ENCODE measurements around the gene ZBED1. TPM values are rescaled to one million over a fixed set of nuclear protein-coding genes. Genes with fewer than 3 reads are reported as not detected.

Gene ZBED1
- total RNA-seq, 1 donor from 2014 or later: 34.6 TPM

DNA sequence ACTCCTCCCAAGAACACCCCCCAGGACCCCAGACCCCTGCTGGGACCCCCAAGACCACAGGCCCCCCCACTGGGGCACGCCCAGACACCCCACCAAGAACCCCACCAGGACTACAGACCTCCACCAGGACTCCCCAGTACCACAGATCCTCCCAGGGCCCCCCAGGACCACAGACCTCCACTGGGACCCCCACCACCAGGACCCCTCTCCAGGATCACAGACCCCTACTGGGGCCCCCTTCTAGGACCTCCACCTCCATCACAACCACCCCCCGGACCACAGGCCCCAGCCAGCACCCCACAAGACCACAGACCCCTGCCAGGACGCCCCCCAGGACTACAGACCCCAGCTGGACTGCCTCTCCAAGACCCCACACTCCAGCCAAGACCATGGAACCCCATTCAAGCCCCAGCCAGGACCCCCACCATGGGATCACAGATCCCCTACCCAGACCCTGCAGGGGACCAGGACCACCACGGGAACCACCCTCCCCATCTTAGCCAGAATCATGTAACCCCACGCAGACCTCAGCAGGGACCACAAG, 855 bp upstream of the ZBED1 start:
- DNase-seq (ENCODE audit: low spot score) (peak; percentile 55), ATAC-seq (no peak)
- intact Hi-C loops (cut with DNase I): no loop called here

- peak; percentile 67 for DNase-seq (ENCODE audit: low spot score)
- intact Hi-C loops (cut with DNase I): no loop called here
- peak; percentile 48 for ATAC-seq
These were observed 529 bp downstream of the ZBED1 start for GRCh38 chrX:2500091-2500802.

- intact Hi-C loops (cut with DNase I): no loop called here
- DNase-seq (ENCODE audit: low spot score): peak; percentile 33
- no peak for ATAC-seq
These were observed 1.3 kb downstream of the ZBED1 start for GRCh38 chrX:2499507-2499906.

- DNase-seq (ENCODE audit: low spot score) (peak; percentile 57), ATAC-seq (peak; percentile 52)
- intact Hi-C loops (cut with DNase I): no loop called here
These were observed 1.9 kb downstream of the ZBED1 start for GRCh38 chrX:2498781-2499302.

- DNase-seq (ENCODE audit: low spot score): peak; percentile 31
- ATAC-seq: peak; percentile 56
- intact Hi-C loops (cut with DNase I): no loop called here
These were observed 2.6 kb downstream of the ZBED1 start for GRCh38 chrX:2497961-2498780.

- no peak for ATAC-seq
- intact Hi-C loops (cut with DNase I): no loop called here
- DNase-seq (ENCODE audit: low spot score): peak; percentile 37
These were observed 5.2 kb downstream of the ZBED1 start for GRCh38 chrX:2495595-2495994.

GRCh38 chrX:2492531-2493218, 8.1 kb downstream of the ZBED1 start:
- intact Hi-C loops (cut with DNase I): no loop called here

GRCh38 chrX:2490634-2491033, 10.1 kb downstream of the ZBED1 start:
- intact Hi-C loops (cut with DNase I): no loop called here
- ATAC-seq (no peak), DNase-seq (ENCODE audit: low spot score) (no peak)

More at GRCh38 chrX:2492531-2493218, 8.1 kb downstream of the ZBED1 start:
- ATAC-seq (no peak), DNase-seq (ENCODE audit: low spot score) (no peak)

GRCh38 chrX:2489446-2490445, 11.0 kb downstream of the ZBED1 start:
- ATAC-seq (no peak), DNase-seq (ENCODE audit: low spot score) (no peak)
- intact Hi-C loops (cut with DNase I): no loop called here

DNA sequence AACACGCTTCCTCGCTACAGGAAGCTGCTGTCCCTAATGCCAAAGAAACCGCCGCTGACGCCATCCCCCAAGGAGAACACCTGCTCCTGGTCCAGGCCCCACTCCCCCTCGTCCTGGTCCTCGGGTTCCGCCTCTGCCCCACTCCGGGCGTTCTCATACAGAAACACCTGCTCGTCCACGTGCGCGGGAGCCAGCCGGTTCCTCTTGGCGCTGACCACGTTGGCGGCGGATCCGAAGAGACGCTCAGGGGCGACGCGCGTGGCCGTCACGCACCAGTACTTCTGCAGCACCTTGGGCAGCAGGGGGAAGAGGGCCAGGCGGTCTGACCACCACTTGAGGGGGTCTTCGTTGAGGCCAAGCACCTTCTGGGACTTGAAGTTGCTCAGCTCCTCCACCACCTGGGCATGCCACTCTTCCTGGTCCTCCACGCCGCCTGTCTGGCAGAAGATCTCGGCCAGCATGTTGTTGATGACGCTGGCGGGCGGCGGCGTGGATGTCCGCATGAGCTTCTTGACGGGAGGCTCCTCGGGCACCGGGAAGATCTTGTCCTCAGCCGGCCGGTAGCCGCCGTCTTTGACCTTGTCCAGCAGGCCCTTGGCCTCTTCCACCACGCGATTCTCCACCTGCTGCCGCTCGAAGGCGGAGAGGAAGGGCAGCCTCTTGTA, 12.0 kb downstream of the ZBED1 start:
- no peak for DNase-seq (ENCODE audit: low spot score)
- no peak for ATAC-seq
- intact Hi-C loops (cut with DNase I): no loop called here

DNA sequence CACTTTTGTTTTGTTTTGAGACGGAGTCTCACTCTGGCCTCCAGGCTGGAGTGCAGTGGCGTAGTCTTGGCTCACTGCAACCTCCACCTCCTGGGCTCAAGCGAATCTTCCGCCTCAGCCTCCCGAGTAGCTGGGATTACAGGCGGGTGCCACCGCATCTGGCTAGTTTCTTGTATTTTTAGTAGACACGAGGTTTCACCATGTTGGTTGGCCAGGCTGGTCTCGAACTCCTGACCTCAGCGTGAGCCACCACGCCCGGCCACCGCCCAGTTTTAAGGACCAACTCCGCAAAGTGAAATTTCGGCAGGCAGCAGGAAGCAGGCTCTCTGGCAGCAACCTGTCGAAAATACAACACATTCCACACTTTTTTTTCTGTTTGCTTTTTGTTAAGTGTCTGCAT, 13.4 kb downstream of the ZBED1 start:
- no peak for DNase-seq (ENCODE audit: low spot score)
- intact Hi-C loops (cut with DNase I): no loop called here
- ATAC-seq: no peak

GRCh38 chrX:2486476-2487133, 14.2 kb downstream of the ZBED1 start:
- DNase-seq (ENCODE audit: low spot score) (no peak), ATAC-seq (no peak)
- intact Hi-C loops (cut with DNase I): no loop called here

GRCh38 chrX:2485789-2486345, 14.9 kb downstream of the ZBED1 start:
- DNase-seq (ENCODE audit: low spot score): no peak
- ATAC-seq: no peak
- intact Hi-C loops (cut with DNase I): no loop called here

DNA sequence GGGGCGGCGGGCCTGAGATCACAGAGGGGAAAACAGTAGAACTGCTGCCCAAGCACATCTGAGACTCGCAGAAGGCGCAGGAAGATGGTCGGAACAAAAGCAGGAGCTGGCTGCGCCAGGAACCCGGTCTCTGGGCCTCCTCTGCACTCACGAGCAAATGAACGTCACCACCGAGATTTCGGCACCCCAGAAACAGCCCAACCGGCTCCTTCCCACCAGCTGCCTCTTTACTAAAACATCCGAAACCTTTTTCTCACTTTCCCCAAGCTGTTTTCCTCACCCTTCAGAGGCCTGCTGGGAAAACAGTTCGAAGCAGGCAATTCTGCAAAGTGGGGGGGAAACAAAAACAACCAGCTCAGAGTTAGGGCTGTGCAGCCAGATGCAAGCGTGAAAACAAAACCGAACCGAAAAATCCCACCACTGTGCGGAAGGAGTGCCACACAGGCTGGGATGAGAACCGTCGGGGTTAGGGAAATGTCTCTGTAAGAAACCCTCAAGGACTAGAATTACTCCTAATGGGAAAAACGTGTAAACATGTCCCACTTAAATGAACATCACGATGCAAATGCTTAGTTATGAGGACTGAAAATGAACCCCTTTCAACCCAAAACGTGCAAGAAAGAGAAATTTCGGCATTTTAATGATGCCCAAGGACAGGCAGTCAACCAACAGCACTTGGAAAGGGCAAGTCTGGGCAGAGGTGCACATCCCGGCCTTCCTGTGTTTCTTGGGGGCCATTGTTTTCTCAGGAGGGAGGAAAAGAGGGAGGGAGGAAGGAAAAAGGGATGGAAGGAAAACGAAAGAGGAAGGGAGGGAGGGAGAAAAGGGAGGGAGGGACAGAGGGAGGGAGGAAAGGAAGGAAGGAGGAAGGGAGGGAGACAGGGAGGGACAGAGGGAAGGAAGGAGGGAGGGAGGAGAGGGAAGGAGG, 15.8 kb downstream of the ZBED1 start:
- DNase-seq (ENCODE audit: low spot score): no peak
- intact Hi-C loops (cut with DNase I): no loop called here
- peak; percentile 81 for ATAC-seq

- DNase-seq (ENCODE audit: low spot score) (no peak), ATAC-seq (peak; percentile 56)
- intact Hi-C loops (cut with DNase I): no loop called here
These were observed 16.5 kb downstream of the ZBED1 start for GRCh38 chrX:2484256-2484655.
